ENCODE results near the gene PHF20. TPM values are rescaled to one million over a fixed set of nuclear protein-coding genes. Genes with fewer than 3 reads are reported as not detected.

The PHF20 gene
- total and polyA plus RNA-seq, 2 donors (not counting 3 experiments of a cell fraction or from before 2014, with no cell fraction given), result 25.0 to 45.8 TPM

DNA sequence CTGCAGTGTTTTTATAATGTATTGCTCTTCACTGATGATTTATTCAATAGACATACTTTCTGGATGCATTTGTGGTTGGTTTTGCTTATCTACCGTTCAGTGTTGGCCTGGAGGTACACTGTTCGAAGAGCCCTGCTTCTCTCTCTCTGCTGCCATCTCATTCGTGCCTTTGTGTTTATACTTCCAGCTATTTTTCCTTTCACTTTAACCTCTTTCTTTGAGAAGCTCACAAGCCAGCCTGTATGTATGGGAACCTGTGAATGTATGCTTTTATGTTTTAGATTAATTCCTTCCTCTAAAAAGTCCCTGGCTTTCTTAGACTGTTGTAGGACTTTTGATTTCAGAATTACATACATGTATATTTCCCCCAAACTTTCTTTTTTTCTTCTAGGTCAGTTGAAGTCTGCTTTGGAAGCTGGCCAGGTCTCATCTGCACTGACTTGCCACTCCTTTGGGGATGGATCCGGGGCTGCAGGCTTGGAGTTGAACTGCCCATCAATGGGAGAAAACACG, 99.5 kb downstream of the PHF20 start:
- no peaks in the 10 kb centered on the region for H3K9me1 ChIP-seq (replicated peaks; ENCODE audit: control insufficient read depth, extremely low read depth, insufficient read depth, low read length)
- H3K79me2 ChIP-seq (ENCODE audit: control insufficient read depth, insufficient read depth, low read length), result no peaks in the 10 kb centered on the region
- H3K27ac ChIP-seq (ENCODE audit: insufficient read depth, low read depth, low read length), result peak overlapping the region; percentile 62
- intact Hi-C loops (cut with micrococcal nuclease) (no loop called here), dilution Hi-C loops (cut with MboI; ENCODE audit: extremely low pct_ligation_motif_present, low sequenced_read_pairs) (no loop called here)
- no peaks in the 10 kb centered on the region for H3K36me3 ChIP-seq (ENCODE audit: control insufficient read depth in 2 of 2, extremely low read depth in 1 of 2, insufficient read depth in 2 of 2, low read length in 2 of 2)
- no peaks in the 10 kb centered on the region for H4K20me1 ChIP-seq (replicated peaks; ENCODE audit: control insufficient read depth, extremely low read depth, insufficient read depth, low read length)
- H2AFZ ChIP-seq (ENCODE audit: low read depth, low read length), result peak overlapping the region; percentile 6
- H3K4me3 ChIP-seq (replicated peaks in 1 of 3; ENCODE audit: insufficient read depth in 1 of 3, low read depth in 1 of 3, low read length in 3 of 3), result peak overlapping the region in 1 of 3 experiments; percentile 42
- TF ChIP-seq, protein P1, sequence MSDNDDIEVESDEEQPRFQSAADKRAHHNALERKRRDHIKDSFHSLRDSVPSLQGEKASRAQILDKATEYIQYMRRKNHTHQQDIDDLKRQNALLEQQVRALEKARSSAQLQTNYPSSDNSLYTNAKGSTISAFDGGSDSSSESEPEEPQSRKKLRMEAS (IDR thresholded peaks at IDR 0.05; ENCODE audit: insufficient read depth, insufficient read length), result no peak
- POLR2A ChIA-PET, result no interaction called here
- H3K9ac ChIP-seq (replicated peaks; ENCODE audit: extremely low read depth, insufficient read depth, low read length), result peak overlapping the region; percentile 22
- FAIRE-seq, result no peak
- H3K4me1 ChIP-seq (ENCODE audit: control insufficient read depth, extremely low read depth, insufficient read depth, low read length), result peaks cover 25% of the 10 kb centered on the region
- DNase-seq (ENCODE audit: low read depth, low spot score), result peak; percentile 79
- peak overlapping the region; percentile 72 for H3K4me2 ChIP-seq (ENCODE audit: insufficient read depth, low read length)
- CTCF ChIA-PET, result interaction anchor here (1.2 to 1.5 kb wide), 2 partner anchors 12 to 83 kb away, joined by 3 to 12 read pairs; no protein-coding TSS in a partner anchor
- no peaks in the 10 kb centered on the region for H3K27me3 ChIP-seq (ENCODE audit: control insufficient read depth in 2 of 2, insufficient read depth in 2 of 2, low read length in 2 of 2)
- BruUV-seq (replicated peaks), result no TSS peak
- no peaks in the 10 kb centered on the region for H3K9me3 ChIP-seq (replicated peaks; ENCODE audit: control insufficient read depth, insufficient read depth, low read length)

DNA sequence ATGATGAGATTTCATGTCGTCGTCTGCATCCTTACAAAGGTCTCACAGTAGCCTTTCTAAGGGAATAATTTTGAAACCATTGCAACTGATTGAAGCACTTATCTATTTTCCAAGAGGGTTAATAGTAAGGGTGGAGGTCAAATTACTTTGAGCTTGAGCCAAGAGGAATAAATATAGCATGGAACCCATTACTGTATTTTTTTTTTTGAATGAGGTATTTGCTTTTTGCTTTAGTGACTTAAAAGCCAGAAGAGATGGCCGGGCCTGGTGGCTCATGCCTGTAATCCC, 104.2 kb downstream of the PHF20 start:
- no peaks in the 10 kb centered on the region for H3K9me1 ChIP-seq (replicated peaks; ENCODE audit: control insufficient read depth, extremely low read depth, insufficient read depth, low read length)
- peaks cover 2 to 3% of the 10 kb centered on the region in 2 experiments for H3K36me3 ChIP-seq (ENCODE audit: control insufficient read depth in 2 of 2, extremely low read depth in 1 of 2, insufficient read depth in 2 of 2, low read length in 2 of 2)
- no peaks in the 10 kb centered on the region for H3K27me3 ChIP-seq (ENCODE audit: control insufficient read depth in 2 of 2, insufficient read depth in 2 of 2, low read length in 2 of 2)
- peaks cover 25% of the 10 kb centered on the region for H3K4me1 ChIP-seq (ENCODE audit: control insufficient read depth, extremely low read depth, insufficient read depth, low read length)
- TF ChIP-seq, protein P2, sequence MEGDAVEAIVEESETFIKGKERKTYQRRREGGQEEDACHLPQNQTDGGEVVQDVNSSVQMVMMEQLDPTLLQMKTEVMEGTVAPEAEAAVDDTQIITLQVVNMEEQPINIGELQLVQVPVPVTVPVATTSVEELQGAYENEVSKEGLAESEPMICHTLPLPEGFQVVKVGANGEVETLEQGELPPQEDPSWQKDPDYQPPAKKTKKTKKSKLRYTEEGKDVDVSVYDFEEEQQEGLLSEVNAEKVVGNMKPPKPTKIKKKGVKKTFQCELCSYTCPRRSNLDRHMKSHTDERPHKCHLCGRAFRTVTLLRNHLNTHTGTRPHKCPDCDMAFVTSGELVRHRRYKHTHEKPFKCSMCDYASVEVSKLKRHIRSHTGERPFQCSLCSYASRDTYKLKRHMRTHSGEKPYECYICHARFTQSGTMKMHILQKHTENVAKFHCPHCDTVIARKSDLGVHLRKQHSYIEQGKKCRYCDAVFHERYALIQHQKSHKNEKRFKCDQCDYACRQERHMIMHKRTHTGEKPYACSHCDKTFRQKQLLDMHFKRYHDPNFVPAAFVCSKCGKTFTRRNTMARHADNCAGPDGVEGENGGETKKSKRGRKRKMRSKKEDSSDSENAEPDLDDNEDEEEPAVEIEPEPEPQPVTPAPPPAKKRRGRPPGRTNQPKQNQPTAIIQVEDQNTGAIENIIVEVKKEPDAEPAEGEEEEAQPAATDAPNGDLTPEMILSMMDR (IDR thresholded peaks at IDR 0.05; ENCODE audit: extremely low read depth in 1 of 2, insufficient read depth in 1 of 2, low read depth in 1 of 2, low read length in 2 of 2), result no peak
- TF ChIP-seq POLR2A (IDR thresholded peaks at IDR 0.05; ENCODE audit: low read depth, low read length) (no peak), FOS (IDR thresholded peaks at IDR 0.05; ENCODE audit: borderline replicate concordance, insufficient read depth, low read length) (no peak), MYC (IDR thresholded peaks at IDR 0.05; ENCODE audit: low read depth, low read length) (no peak), POLR2AphosphoS5 (IDR thresholded peaks at IDR 0.05; ENCODE audit: insufficient read depth, low read depth, low read length) (no peak), EZH2 (IDR thresholded peaks at IDR 0.05; ENCODE audit: borderline replicate concordance, low read depth, low read length, severe bottlenecking) (no peak), JUN (IDR thresholded peaks at IDR 0.05; ENCODE audit: borderline replicate concordance, insufficient read depth, insufficient read length, low read depth) (no peak)
- TF ChIP-seq, protein P1 (IDR thresholded peaks at IDR 0.05; ENCODE audit: insufficient read depth, insufficient read length), result no peak
- no peak for DNase-seq (ENCODE audit: low read depth, low spot score)
- intact Hi-C loops (cut with micrococcal nuclease), result no loop called here
- H3K27ac ChIP-seq (ENCODE audit: insufficient read depth, low read depth, low read length), result peak overlapping the region; percentile 97
- H3K4me2 ChIP-seq (ENCODE audit: insufficient read depth, low read length), result peak overlapping the region; percentile 86
- peak overlapping the region; percentile 77 for H3K9ac ChIP-seq (replicated peaks; ENCODE audit: extremely low read depth, insufficient read depth, low read length)
- ChIA-PET CTCF (interaction anchor here (1.0 to 2.6 kb wide), 5 partner anchors 9 to 134 kb away, joined by 3 to 26 read pairs (median 4); partner anchors contain the start of genes RBM39 and SCAND1), POLR2A (interaction anchor here (1.9 kb wide), 1 partner anchor 133 kb away, joined by 15 read pairs; the partner anchor contains the start of gene RBM39)
- no peaks in the 10 kb centered on the region for H3K9me3 ChIP-seq (replicated peaks; ENCODE audit: control insufficient read depth, insufficient read depth, low read length)
- FAIRE-seq, result no peak
- no peak overlapping the region for H3K4me3 ChIP-seq (replicated peaks in 1 of 3; ENCODE audit: insufficient read depth in 1 of 3, low read depth in 1 of 3, low read length in 3 of 3)
- H2AFZ ChIP-seq (ENCODE audit: low read depth, low read length), result peak overlapping the region; percentile 40
- H3K79me2 ChIP-seq (ENCODE audit: control insufficient read depth, insufficient read depth, low read length), result peaks cover 2% of the 10 kb centered on the region
- dilution Hi-C loops (cut with MboI; ENCODE audit: extremely low pct_ligation_motif_present, low sequenced_read_pairs), result no loop called here
- BruUV-seq (replicated peaks), result TSS peak; percentile 96
- H4K20me1 ChIP-seq (replicated peaks; ENCODE audit: control insufficient read depth, extremely low read depth, insufficient read depth, low read length), result no peaks in the 10 kb centered on the region
